HepG2 (cell line): ENCODE results near the gene TBC1D20. TPM values are rescaled to one million over a fixed set of nuclear protein-coding genes. Genes with fewer than 3 reads are reported as not detected.

ENCODE experiments used
- ATF4 ChIP-seq, 2 experiments: fragments of 450-650 bp in 1 of 2; sonication (generic) in 1 of 2; formaldehyde crosslinking; IDR thresholded peaks; 2 replicates each; pipeline versions ENCODE4 v1.5.0 to v1.8.0; 2020 to 2022; ENCODE audit warnings: mild to moderate bottlenecking in 1 of 2, missing genetic modification reagents in 1 of 2
- BRD4 ChIP-seq: sonication (generic); formaldehyde crosslinking; IDR thresholded peaks from 2 replicates; pipeline ENCODE4 v1.4.0; 2020; ENCODE audit warnings: missing genetic modification reagents
- KLF16 ChIP-seq, 2 experiments: sonication (generic) in 1 of 2; formaldehyde crosslinking in 1 of 2; IDR thresholded peaks; 2 replicates each; pipeline versions ENCODE4 v1.6.1 to v1.8.0; 2016 to 2023; ENCODE audit warnings: missing genetic modification reagents in 2 of 2, missing compliant biosample characterization in 1 of 2
- MXD3 ChIP-seq: IDR thresholded peaks from 2 replicates; pipeline ENCODE4 v1.6.1; 2016; ENCODE audit warnings: mild to moderate bottlenecking, missing biosample characterization, missing genetic modification reagents
- NBN ChIP-seq: fragments of 450-650 bp; conservative IDR thresholded peaks from 2 replicates; pipeline ENCODE4 v1.6.1; 2017
- PHF20 ChIP-seq: sonication (generic); formaldehyde crosslinking; IDR thresholded peaks from 2 replicates; pipeline ENCODE4 v1.5.0; 2020; ENCODE audit warnings: mild to moderate bottlenecking, missing genetic modification reagents
- PHF5A ChIP-seq: IDR thresholded peaks from one replicate; pipeline ENCODE4 v1.6.1; 2018; ENCODE audit warnings: low read depth, missing genetic modification reagents; ENCODE audit not compliant: unreplicated experiment
- PTBP1 ChIP-seq: fragments of 200-400 bp; formaldehyde crosslinking; IDR thresholded peaks from 2 replicates; pipeline ENCODE4 v1.6.1; 2018; ENCODE audit warnings: low read length, low read depth; ENCODE audit not compliant: poor library complexity, severe bottlenecking
- RELA ChIP-seq: sonication (generic); formaldehyde crosslinking; IDR thresholded peaks from 2 replicates; pipeline ENCODE4 v1.4.0; 2020; ENCODE audit warnings: missing genetic modification reagents
- SMAD3 ChIP-seq: sonication (generic); formaldehyde crosslinking; IDR thresholded peaks from 2 replicates; pipeline ENCODE4 v1.4.0; 2020; ENCODE audit warnings: missing genetic modification reagents
- SOX13 ChIP-seq, 3 experiments: fragments of 450-650 bp in 1 of 3; sonication (generic) in 1 of 3; formaldehyde crosslinking in 1 of 3; IDR thresholded peaks in 2 of 3; conservative IDR thresholded peaks in 1 of 3; 2 replicates each; pipeline versions ENCODE4 v1.5.0 to v1.6.1; 2016 to 2020; ENCODE audit warnings: antibody characterized with exemption in 1 of 3, mild to moderate bottlenecking in 1 of 3, missing compliant biosample characterization in 1 of 3, missing genetic modification reagents in 1 of 3, moderate library complexity in 1 of 3
- SRSF1 ChIP-seq: fragments of 200-400 bp; formaldehyde crosslinking; optimal IDR thresholded peaks from 2 replicates; pipeline ENCODE3; 2017; ENCODE audit warnings: mild to moderate bottlenecking, low read depth, low read length, moderate library complexity
- STAT5B ChIP-seq: sonication (generic); formaldehyde crosslinking; IDR thresholded peaks from 2 replicates; pipeline ENCODE4 v1.4.0; 2020; ENCODE audit warnings: missing genetic modification reagents
- TGIF2 ChIP-seq: IDR thresholded peaks from 2 replicates; pipeline ENCODE4 v1.6.1; 2016; ENCODE audit warnings: control low read depth, missing compliant biosample characterization
- WIZ ChIP-seq: sonication (generic); formaldehyde crosslinking; IDR thresholded peaks from 2 replicates; pipeline ENCODE4 v1.5.1; 2020; ENCODE audit warnings: mild to moderate bottlenecking, missing genetic modification reagents
- ZBTB21 ChIP-seq: sonication (generic); formaldehyde crosslinking; IDR thresholded peaks from 2 replicates; pipeline ENCODE4 v1.4.0; 2020; ENCODE audit warnings: missing genetic modification reagents
- ZBTB25 ChIP-seq: IDR thresholded peaks from 2 replicates; pipeline ENCODE4 v1.6.1; 2018; ENCODE audit warnings: missing genetic modification reagents
- ZMYM3 ChIP-seq: sonication (generic); formaldehyde crosslinking; IDR thresholded peaks from 2 replicates; pipeline ENCODE4 v1.5.1; 2020; ENCODE audit warnings: mild to moderate bottlenecking, missing genetic modification reagents
- ZNF207 ChIP-seq: fragments of 450-650 bp; IDR thresholded peaks from 2 replicates; pipeline ENCODE4 v1.6.1; 2016; ENCODE audit warnings: antibody characterized with exemption, borderline replicate concordance
- ZNF317 ChIP-seq: sonication (generic); formaldehyde crosslinking; IDR thresholded peaks from 2 replicates; pipeline ENCODE4 v1.5.0; 2020; ENCODE audit warnings: mild to moderate bottlenecking, missing genetic modification reagents
- ZNF768 ChIP-seq: sonication (generic); formaldehyde crosslinking; IDR thresholded peaks from 2 replicates; pipeline ENCODE4 v1.4.0; 2020; ENCODE audit warnings: missing genetic modification reagents
- polyA plus RNA-seq, 8 experiments: library from polyadenylated mRNA; depleted of rRNA in 3 of 8; stranded (reverse) in 7 of 8; unstranded in 1 of 8; fragments of >200 nt; fragmentation: Illumina TruSeq in 4 of 8; extraction: Trizol in 4 of 8; gene quantifications; 2 replicates each; pipeline versions ENCODE4 v1.2.1 to v1.2.3, GENCODE V29; 2011 to 2016; ENCODE audit warnings: low read depth in 4 of 8, missing spikeins in 1 of 8, mixed read lengths in 1 of 8; ENCODE audit not compliant: insufficient read depth in 1 of 8
- total RNA-seq, 5 experiments: library from RNA; depleted of rRNA; stranded (reverse); fragments of >200 nt; fragmentation: Illumina TruSeq; extraction: Trizol; gene quantifications; 2 replicates each; pipeline ENCODE4 v1.2.3, GENCODE V29; 2016; ENCODE audit warnings: low read depth in 1 of 5
- TF ChIP-seq, protein P1 (sequence below): sonication (generic); formaldehyde crosslinking; IDR thresholded peaks from 2 replicates; pipeline ENCODE4 v1.4.0; 2020; ENCODE audit warnings: mild to moderate bottlenecking, missing genetic modification reagents
- TF ChIP-seq, protein P2 (sequence below): sonication (generic); formaldehyde crosslinking; IDR thresholded peaks from 2 replicates; pipeline ENCODE4 v1.4.0; 2020; ENCODE audit warnings: mild to moderate bottlenecking, missing genetic modification reagents
- TF ChIP-seq, protein P3 (sequence below): sonication (generic); formaldehyde crosslinking; IDR thresholded peaks from 2 replicates; pipeline ENCODE4 v1.8.1; 2023; ENCODE audit warnings: mild to moderate bottlenecking, moderate library complexity, missing genetic modification reagents

Gene TBC1D20
- total and polyA plus RNA-seq, 2 of the 13 experiments (the other 11 are each of a cell fraction or from before 2014, with no cell fraction given), result 36.6 to 47.1 TPM

DNA sequence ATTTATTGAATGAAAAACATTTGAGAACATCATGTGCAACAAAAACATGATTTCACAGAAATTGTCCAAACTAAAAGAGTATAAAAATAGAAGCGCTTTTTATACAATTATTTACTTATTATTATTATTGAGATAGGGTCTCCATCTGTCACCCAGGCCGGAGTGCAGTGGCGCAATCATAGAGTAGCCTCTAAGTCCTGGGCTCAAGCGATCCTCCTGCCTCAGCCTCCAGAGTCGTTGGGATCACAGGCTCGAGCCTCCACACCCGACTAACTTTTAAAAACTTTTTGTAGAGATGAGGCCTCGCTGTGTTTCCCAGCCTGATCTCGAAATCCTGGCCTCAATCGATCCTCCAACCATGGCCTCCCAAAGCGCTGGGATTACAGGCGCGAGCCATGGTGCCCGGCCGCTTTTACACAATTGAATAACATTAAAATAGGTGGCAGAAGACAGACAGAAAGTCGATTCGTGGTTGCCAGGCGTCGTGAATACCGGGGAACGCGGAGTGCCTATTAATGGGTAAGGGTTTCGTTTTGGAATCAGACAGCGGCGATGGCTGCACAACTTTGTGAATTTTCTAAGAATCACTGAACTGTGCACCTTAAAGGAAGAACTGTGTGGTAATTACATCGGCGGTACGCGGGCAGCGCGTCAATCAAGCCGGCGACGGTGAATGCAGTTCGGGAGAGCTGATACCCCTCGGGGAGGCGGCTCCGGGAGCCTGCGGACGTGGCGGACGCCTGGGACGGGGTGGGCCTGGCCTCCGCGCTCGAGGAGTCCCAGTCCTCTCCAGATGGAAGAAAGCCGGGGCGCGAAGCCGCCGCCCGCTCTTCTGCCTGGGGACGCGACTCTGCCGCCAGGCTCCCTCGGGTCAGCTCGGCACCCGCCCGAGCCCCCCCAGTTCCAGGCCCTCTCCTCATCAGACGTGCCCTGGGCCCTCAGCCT, 807 bp downstream of the TBC1D20 start (continued):
- TF ChIP-seq ZBTB21 (CRISPR knock-in tag) (no peak; the same call in 1 of the 2 replicates), BRD4 (no peak; the same call in 1 of the 2 replicates), NBN (no peak), SMAD3 (no peak; the same call in 1 of the 2 replicates), SOX13 (IDR thresholded peaks at IDR 0.05) (no peak), SOX13 (CRISPR knock-in tag; conservative IDR thresholded peaks at IDR 0.05 in 1 of 2, IDR thresholded peaks at IDR 0.05 in 1 of 2) (no peak), PTBP1 (peak; percentile 24), STAT5B (no peak), ZBTB25 (no peak), MXD3 (CRISPR knock-in tag) (peak; percentile 76), KLF16 (CRISPR knock-in tag; IDR thresholded peaks at IDR 0.05) (no peak), ZNF768 (CRISPR knock-in tag) (no peak; the same call in 1 of the 2 replicates), RELA (no peak), ATF4 (CRISPR knock-in tag; IDR thresholded peaks at IDR 0.05) (no peak), WIZ (CRISPR knock-in tag) (no peak), ZNF317 (CRISPR knock-in tag) (peak; percentile 68; the same call in 1 of the 2 replicates), SRSF1 (no peak), PHF20 (CRISPR knock-in tag) (no peak), ZMYM3 (CRISPR knock-in tag) (peak; percentile 93), TGIF2 (CRISPR knock-in tag) (no peak), ZNF207 (no peak), PHF5A (CRISPR knock-in tag) (no peak)
- TF ChIP-seq, protein P1, sequence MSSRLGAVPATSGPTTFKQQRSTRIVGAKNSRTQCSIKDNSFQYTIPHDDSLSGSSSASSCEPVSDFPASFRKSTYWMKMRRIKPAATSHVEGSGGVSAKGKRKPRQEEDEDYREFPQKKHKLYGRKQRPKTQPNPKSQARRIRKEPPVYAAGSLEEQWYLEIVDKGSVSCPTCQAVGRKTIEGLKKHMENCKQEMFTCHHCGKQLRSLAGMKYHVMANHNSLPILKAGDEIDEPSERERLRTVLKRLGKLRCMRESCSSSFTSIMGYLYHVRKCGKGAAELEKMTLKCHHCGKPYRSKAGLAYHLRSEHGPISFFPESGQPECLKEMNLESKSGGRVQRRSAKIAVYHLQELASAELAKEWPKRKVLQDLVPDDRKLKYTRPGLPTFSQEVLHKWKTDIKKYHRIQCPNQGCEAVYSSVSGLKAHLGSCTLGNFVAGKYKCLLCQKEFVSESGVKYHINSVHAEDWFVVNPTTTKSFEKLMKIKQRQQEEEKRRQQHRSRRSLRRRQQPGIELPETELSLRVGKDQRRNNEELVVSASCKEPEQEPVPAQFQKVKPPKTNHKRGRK, result no peak
- TF ChIP-seq, protein P2, sequence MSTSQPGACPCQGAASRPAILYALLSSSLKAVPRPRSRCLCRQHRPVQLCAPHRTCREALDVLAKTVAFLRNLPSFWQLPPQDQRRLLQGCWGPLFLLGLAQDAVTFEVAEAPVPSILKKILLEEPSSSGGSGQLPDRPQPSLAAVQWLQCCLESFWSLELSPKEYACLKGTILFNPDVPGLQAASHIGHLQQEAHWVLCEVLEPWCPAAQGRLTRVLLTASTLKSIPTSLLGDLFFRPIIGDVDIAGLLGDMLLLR (CRISPR knock-in tag), result 0 out of 2 replicates have a peak, but pooled peaks have one; percentile 26
- TF ChIP-seq, protein P3, sequence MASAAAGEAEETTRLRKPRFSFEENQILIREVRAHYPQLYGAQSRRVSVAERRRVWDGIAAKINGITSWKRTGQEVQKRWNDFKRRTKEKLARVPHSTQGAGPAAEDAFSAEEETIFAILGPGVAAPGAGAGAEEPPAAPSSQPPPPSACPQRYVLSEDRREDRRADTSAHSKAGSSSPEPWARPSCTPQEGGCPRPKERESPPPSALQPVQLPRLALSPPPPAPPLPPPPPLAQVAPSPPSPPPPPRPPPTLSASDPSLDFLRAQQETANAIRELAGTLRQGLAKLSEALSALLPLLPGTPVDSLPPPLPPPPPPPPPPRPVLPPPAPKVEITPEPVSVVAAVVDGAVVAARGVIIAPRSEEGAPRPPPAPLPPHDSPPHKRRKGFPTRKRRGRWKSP (CRISPR knock-in tag), result peak; percentile 59
